Occipital lobe (tissue), 2 donors: Measurements from ENCODE around the gene CNPY2. TPM values are rescaled to one million over a fixed set of nuclear protein-coding genes. Genes with fewer than 3 reads are reported as not detected.
"Not testable (repeated sequence)": the region's sequence is repeated elsewhere in the genome, so short reads cannot be mapped to it uniquely, and the experiment has no call there.

Source experiments
- DNase-seq: peaks from one replicate; lab custom pipeline; 2025; lab: John Stamatoyannopoulos, UW
- total RNA-seq: library from RNA; depleted of rRNA; stranded (reverse); fragments of >200 nt; gene quantifications from one replicate; pipeline ENCODE4 v1.2.3, GENCODE V29; 2014

The CNPY2 gene
- total RNA-seq, 1 donor from 2014 or later = 40.4 TPM

DNA sequence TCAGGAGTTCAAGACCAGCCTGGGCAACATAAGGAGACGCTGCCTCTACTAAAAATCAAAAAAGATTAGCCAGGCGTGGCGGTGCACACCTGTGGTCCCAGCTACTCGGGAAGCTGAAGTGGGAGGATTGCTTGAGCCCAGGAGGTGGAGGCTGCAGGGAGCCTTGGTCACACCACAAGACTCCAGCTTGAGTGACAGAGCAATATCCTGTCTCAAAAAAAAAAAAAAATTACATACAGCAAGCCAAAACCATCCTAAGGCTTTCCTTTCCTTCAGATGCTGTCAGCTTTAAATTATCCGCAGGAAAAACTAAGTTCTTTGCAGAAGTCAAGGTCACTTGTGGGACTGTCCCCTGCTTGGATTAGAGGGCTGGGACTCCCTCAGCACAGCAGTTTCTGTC lies 17.0 kb downstream of the CNPY2 start:
- no peak for DNase-seq

DNA sequence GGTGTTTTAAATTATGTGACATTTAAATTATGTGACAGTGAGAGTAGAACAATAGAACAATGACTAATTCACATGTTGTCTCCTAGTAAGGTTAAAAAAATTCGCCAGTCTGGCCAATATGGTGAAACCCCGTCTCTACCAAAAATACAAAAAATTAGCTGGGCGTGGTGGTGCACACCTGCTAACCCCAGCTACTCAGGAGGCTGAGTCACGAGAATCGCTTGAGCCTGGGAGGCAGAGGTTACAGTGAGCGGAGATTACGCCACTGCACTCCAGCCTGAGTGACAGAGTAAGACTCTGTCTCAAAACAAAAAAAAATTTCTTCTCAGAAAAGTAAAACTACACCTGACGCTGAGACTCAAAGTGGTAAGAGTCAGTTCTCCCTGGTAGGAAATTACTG lies 18.4 kb downstream of the CNPY2 start:
- DNase-seq = no peak

DNA sequence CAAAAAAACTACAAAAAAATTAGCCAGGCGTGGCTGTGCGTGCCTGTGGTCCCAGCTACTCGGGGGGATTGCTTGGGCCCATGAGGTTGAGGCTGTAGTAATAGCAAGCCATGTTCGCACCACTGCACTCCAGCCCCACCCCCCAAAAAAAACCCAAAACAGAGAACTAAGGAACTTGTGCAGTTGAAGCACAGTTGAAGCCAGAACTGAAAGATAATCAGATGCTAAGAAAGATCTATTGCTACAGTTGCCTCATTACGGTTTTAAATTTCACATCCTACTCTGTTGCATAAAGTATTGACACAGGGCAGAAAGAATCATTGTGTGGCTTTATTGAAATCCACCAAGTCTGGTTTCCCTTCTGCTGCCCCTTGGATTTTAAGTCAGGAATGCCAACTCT lies 19.5 kb downstream of the CNPY2 start:
- DNase-seq = no peak

DNA sequence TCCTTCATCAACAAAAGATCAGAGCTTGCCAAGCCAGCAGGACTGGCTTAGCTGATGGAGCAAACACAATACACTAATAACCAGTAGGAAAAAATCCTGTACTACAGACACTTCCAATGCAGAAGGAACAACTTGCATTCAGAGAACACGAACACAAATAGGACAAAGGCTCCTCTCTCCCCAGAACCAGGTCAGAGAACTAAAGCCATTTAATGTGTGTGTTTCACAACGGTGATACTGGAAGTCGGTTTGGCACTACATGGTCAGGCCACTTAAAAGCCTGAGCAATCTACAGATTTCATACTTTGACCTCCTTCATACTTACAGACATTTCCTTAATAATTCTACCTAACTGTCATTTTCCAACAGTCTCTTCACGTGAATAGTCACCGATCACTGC lies 22.0 kb downstream of the CNPY2 start:
- DNase-seq = no peak

DNA sequence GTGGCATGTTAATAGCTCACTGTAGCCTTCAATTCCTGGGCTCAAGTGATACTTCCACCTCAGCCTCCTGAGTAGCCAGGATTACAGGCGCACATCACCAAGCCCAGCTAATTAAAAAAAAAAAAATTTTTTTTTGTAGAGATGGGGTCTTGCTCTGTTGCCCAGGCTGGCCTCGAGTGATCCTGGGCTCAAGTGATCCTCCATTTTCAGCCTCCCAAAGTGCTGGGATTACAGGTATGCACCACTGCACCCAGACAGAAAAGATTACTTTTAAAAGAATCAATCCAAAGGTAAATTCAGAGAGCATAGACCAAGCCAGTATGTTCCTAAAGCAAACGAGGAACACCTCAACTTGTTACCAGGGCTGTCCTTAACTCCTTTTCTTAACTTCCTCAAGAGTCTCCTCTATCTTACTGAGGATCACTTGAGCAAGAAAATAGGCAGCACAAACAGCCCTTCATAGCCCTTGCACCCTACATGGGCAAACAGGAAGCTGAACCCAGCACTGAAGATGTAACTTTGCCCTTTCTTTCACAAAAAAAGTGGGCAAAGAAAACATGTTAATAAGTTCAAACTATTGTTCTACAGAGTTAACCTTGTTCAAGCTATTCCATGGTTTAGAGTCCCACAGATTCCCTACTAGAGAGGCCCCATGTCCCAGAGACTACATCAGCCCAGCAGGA lies 26.9 kb downstream of the CNPY2 start:
- no peak for DNase-seq

DNA sequence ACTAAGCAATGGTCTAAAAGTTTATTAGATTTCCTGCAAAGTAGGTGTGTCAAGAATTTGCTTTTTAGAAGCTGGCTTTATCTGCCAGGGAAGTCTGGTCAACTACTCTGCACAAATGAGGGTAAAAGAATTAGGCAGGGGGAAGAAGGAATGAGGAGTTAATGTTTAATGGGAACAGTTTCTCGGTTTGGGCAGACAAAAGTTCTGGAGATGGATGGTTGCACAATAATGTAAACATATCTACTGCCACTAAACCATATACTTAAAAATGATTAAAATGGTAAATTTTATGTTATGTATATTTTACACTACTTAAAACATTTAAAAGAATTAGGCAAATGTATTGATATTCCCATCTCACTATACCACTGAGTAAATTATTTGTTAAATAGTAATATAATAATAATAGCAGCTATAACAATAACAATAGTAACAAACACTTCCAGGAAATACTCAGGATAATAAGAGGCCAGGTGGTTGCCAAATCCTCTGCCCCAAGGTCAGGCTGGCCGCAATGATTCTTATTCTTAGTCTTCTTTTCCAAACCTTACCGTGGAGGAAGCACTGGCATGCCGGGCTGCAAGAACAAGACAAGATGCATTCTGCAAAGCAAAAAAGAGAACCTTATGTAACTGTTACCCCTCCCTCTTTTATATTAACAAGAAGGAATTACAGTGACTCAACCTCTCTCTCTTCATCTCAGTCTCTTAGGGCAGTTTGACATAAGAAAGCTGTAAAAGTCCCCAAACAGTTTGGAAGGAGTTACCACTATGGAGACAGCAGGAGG lies 29.6 kb downstream of the CNPY2 start:
- no peak for DNase-seq

DNA sequence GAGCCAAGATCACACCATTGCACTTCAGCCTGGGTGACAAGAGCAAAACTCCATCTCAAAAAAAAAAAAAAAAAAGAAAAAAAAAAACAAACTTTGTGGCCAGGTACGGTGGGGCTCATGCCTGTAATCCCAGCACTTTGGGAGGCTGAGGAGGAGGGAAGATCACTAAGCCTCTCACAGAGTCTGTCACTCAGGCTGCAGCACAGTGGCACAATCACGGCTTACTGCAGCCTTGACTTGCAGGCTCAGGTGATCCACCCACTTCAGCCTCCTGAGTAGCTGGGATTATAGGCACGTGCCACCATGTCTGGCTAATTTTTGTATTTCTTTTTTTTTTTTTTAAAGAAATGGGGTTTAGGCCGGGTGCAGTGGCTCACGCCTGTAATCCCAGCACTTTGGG lies 31.5 kb downstream of the CNPY2 start:
- DNase-seq = not testable (repeated sequence)

DNA sequence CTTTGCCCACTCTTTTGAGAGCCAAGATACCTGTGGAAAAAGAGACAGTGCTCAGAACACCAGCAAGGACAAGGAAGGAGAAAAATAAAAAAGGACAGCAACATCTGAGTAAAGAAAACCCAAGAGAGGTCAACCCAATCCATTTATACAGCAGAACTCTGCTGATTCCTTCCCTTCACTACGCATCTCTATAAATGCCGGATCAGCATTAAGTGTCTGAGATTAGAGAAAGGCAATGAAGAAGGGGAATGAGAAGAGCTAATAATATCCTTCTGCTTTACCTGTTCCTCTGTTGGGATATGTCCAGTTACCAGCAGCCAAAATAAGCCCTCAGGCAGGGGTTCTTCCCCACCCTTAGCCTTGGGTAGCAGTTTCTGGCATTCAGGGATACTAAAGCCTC lies 33.2 kb downstream of the CNPY2 start:
- no peak for DNase-seq

DNA sequence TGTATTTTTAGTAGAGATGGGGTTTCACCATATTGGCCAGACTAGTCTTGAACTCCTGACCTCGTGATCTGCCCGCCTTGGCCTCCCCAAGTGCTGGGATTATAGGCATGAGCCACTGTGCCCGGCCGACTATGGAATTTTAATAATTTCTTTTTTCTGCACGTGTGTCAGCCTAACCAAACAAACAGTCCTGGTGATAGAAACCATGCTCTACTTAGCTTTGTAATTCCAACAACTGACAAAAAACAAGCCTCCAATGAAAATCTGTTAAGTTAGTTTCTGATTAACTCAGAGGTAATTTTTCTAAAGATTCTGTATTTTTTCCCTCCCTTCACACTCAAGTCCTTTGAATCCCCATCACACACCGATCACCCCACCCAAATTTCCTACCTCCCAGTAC lies 33.8 kb downstream of the CNPY2 start:
- DNase-seq = no peak

DNA sequence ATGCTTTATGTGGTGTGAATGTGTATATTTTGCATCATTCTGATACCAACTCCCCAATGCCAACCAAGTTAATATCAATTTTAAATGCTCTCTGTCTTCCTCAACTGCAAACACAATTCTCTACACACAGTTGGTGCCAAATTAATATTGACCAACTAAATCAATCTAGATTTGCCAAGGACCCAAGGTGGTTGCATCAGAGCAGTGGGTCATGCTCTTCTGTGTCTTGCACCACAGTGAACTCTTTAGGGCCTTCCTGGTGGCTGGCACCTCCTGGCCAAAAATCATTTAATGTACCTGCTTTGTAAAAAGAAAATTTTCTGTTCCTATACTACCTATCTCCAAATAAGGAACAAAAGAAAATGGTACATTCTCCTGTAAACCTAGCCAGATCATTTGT lies 34.9 kb downstream of the CNPY2 start:
- DNase-seq = no peak

DNA sequence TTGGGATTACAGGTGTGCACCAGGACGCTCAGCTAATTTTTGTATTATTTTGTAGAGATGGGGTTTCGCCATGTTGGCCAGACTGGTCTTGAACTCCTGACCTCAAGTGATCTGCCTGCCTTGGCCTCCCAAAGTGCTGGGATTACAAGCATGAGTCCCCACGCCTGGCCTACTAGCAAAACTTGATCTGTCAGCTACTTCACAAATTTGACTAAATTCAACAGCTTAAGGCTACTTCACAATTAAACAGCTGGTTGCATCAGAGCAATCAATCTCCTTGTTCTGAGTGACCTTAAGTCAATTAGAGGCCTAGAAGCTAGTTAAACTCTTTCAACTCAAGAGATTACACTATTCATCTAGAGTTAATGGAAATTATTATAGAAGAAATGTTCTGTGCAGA lies 36.9 kb downstream of the CNPY2 start:
- DNase-seq = no peak

DNA sequence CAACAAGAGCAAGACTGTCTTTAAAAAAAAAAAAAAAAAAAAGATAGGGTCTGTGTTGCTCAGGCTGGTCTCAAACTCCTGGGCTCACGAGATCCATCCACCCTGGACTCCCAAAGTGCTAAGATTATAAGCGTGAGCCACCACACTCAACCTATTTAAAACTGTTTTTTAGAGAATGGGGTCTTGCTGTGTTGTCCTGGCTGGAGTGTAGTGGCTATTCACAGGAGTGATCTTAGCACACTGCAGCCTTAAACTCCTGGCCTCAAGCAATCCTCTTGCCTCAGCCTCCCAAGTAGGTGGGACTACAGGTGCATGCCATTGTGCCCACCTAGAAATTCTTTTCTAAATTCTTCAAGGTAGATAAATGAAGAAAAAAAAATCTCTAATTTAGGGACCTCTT lies 41.5 kb downstream of the CNPY2 start:
- DNase-seq = no peak

DNA sequence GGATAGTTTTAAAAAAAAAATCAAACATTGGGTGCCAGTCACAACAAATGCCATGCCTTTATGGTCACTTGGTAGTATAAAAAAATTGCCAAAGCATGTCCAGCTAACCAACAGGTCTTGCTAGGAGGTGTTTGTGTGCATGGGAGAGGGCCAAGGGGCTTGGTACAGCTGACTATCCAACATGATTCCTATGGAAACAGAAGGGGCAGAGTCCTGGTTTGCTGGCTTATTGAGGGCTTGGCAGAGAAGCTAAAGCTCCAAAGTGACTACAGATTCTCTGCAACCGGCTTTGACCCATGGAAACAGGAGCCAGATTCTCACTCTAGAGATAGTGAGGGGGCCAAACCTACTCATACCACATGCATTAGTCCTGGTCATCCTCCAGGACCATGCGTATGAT lies 43.3 kb downstream of the CNPY2 start:
- DNase-seq = not testable (repeated sequence)

DNA sequence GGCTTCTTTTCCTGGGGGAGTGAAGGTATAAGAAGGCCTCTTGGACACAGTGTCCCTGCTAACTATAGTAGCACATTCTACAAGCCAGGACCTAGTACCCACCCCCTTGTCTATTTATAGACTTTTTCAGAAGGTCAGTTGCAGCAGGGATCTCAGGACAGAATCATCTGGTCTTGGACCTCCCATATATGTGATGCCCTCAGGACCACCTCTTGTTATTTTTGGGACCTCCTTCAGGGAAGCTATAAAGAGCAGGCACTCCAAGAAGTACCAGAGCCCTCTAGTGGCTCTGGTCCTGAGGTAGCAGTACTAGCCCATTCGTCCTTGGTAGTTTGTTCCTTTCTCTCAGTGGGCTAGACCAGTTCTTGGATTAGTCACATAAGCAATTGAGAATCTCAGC lies 44.8 kb downstream of the CNPY2 start:
- DNase-seq = no peak

DNA sequence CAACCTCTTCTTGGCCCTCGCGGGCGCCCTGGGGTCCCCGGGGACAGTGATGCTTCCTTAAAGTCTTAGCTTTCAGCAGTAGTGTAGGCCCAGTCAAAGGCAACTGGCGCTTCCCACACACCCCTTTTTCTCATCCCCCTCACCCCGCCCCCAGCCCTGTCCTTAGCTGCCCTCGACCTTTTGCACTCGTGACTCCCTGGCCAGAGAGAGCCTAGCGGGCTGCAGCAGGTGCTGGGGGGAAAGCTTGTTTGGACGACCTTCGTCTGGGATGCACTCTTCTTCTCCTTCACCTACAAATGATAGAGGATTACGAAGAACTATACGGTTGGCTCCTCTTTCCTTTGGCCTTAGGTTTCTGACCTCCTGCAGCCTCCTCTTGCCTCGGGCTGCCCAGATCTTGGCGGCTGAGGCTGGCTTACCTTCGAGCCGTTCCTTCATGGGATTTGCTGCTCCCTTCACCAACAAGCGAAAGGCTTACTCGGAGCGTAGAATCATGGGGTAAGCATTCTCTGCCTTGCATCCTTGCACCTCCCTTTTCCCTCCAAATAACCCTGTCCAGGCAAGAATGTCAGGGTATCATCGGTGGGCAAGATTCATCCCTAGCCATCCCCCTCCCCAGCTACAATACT lies 48.2 kb downstream of the CNPY2 start:
- DNase-seq = no peak

DNA sequence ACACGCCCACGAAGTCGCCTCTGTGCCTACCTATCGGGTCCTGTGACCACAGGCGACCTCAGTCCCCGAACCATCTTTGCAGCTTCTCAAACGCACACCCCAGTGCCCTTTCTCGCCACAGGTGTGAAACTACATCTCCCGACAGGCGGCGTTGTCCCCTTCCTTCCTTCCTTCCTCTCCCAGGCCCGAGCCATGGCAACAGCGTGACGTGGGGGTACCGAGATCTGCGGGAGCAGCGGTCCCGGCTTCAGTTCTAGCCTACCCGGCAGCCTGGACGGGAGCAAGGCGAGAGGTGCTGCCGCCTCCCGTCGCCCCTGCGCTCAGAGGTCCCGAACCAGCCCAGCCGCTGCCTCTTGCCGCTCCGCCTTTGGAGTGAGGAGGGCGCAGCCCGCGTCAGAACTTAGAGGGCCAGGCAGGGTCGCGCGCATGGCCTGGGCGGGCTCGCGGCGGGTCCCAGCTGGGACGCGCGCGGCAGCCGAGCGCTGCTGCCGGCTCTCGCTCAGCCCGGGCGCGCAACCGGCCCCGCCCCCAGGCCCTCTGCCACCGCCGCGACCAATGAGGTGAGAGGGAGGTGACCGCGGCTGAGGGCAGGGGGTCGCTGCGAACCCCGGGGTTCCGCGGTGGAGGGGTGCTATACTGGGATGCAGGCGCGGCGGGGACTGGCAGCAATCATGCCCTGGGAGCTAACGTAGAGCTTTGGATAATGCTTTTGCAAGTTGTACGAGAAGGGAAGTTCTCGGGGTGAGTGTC lies 48.9 kb downstream of the CNPY2 start, which contains the start of gene COQ10A:
TSS of gene COQ10A (plus strand) at position 250 of the 750 bp plus-strand sequence. CDS start at position 427, 177 bp downstream.
- peak; percentile 86 for DNase-seq

DNA sequence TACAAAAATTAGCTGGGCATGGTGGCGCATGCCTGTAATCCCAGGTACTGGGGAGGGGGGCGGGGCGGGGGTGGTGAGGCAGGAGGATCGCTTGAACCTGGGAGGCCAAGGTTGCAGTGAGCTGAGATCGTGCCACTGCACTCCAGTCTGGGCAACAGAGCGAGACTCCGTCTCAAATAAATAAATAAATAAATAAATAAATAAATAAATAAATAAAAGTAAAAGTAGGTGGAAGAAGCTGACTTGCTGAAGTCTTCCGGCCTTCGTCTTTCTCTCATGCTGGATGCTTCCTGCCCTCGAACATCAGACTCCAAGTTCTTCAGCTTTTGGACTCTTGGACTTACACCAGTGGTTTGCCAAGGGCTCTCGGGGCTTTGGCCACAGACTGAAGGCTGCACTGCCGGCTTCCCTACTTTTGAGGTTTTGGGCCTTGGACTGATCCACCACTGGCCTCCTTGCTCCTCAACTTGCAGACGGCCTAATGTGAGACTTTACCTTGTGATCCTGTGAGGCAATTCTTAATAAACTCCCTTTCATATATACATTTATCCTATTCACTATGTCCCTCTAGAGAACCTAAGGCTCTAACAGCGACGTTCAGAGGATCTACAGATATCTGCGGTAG lies 49.6 kb downstream of the CNPY2 start:
- DNase-seq = not testable (repeated sequence)

DNA sequence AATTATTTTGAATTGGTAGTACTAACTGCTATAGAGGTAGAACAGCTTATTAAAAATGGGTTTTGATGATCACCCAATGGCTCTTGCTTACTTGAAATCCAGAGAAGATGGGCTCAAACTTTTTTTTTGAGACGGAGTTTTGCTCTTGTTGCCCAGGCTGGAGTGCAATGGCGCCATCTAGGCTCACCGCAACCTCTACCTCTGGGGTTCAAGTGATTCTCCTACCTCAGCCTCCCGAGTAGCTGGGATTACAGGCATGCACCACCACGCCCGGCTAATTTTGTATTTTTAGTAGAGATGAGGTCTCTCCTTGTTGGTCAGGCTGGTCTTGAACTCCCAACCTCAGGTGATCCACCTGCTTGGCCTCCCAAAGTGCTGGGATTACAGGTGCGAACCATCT lies 52.8 kb downstream of the CNPY2 start:
- not testable (repeated sequence) for DNase-seq

DNA sequence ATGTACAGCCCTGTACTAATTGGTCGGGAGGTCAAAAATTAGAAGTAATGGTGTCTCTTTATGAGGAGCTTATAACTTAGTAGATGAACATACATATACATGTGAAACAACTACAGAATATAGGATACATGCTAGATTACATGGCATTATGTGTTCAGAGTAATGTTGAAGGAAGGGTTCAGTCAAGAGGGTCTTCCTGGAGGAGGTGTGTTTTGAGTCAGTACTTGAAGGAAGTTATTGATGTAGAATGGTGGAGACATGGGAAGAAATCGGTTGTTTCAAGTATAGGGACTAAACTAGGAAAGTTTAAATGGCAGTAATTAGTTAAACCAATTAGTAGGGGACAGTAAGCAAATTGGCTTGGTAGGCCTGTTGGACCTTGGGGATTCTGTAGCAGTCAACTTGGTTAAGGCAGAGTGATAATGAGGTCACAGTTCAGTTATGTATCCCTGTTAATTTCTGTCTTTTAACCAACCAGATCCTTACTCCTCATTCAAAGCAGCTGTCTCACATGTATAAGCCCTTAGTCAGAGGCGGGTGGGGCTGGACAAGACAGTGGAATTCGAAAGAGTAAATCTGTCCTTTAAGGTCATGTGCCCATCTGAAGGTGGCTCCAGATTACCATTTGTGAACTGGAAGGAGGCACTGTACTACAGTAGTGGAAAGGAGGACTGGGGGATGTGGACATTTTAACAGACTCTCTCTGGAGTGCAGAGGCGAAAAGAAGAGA lies 54.1 kb downstream of the CNPY2 start:
- DNase-seq = no peak

DNA sequence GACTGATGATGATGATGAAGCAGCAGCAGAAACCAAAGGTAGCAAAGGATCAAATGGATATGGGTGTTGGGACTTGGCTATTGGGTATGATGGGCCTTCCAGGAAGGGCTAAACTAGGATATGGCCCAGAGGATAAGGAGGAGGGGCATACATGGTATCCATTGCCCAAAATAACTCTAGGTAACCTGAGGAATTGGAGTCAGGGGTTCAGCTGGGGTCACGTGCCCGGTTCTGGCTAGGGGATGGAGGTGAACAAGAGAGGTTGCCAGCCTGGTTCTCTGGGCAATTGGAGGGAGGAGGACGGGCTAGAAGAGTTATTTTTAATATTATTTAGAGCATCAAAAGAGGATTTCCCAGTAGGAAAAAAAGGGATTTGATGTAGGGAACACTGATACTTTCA lies 54.9 kb downstream of the CNPY2 start:
- no peak for DNase-seq

DNA sequence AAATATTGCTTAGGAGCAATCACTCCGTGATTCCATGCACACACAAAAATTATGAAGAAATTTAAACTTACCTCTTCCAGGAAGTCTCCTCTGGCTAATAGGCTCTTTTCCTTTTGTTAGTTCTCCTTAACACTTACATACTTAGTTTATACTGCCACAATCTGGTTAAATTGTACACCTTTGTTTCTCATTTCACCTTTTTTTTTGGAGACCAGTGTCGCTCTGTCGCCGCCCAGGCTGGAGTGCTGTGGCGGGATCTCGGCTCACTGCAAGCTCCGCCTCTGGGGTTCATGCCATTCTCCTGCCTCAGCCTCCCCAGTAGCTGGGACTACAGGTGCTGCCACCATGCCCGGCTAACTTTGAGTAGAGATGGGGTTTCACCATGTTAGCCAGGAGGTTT lies 55.4 kb downstream of the CNPY2 start:
- DNase-seq = no peak
